Loucy (cell line): Measurements from ENCODE around the gene RPP40.

Source experiments
- H2AFZ ChIP-seq: fragments of 200-600 bp; sonication (generic); 2 replicates; pipeline ENCODE4 v1.6.0; 2016; ENCODE audit warnings: antibody characterized with exemption, mild to moderate bottlenecking, low read length, moderate library complexity
- H3F3A ChIP-seq: fragments of 200-600 bp; 2 replicates; pipeline ENCODE4 v1.6.0; 2016; ENCODE audit warnings: antibody characterized with exemption, low read depth, mild to moderate bottlenecking
- H3K27me3 ChIP-seq: fragments of 200-600 bp; sonication (generic); 2 replicates; pipeline ENCODE4 v1.6.1; 2014; ENCODE audit warnings: low read length, mild to moderate bottlenecking; ENCODE audit not compliant: insufficient read depth, poor library complexity, severe bottlenecking
- H3K36me3 ChIP-seq: fragments of 200-600 bp; sonication (generic); 2 replicates; pipeline ENCODE4 v1.6.1; 2016; ENCODE audit warnings: low read length; ENCODE audit not compliant: insufficient read depth
- H3K4me1 ChIP-seq: fragments of 200-600 bp; sonication (generic); 2 replicates; pipeline ENCODE4 v1.5.1; 2014; ENCODE audit warnings: low read length, mild to moderate bottlenecking; ENCODE audit not compliant: insufficient read depth, poor library complexity, severe bottlenecking
- H3K4me2 ChIP-seq: fragments of 200-600 bp; sonication (generic); 2 replicates; pipeline ENCODE4 v1.6.0; 2014; ENCODE audit warnings: antibody characterized with exemption, low read length, low read depth, mild to moderate bottlenecking; ENCODE audit not compliant: poor library complexity, severe bottlenecking
- H3K4me3 ChIP-seq: fragments of 200-600 bp; sonication (generic); 2 replicates; pipeline ENCODE4 v1.5.1; 2014; ENCODE audit warnings: low read length, mild to moderate bottlenecking, mixed read lengths; ENCODE audit not compliant: poor library complexity, severe bottlenecking
- H3K79me2 ChIP-seq: fragments of 200-600 bp; sonication (generic); 2 replicates; pipeline ENCODE4 v1.6.1; 2014; ENCODE audit warnings: low read length; ENCODE audit not compliant: insufficient read depth
- H3K9ac ChIP-seq: fragments of 200-600 bp; sonication (generic); 2 replicates; pipeline ENCODE4 v1.6.0; 2014; ENCODE audit warnings: mild to moderate bottlenecking, low read depth, low read length, moderate library complexity; ENCODE audit not compliant: poor library complexity, severe bottlenecking
- H3K9me2 ChIP-seq: fragments of 200-600 bp; sonication (generic); replicated peaks from 2 replicates; pipeline ENCODE4 v1.6.1; 2016; ENCODE audit warnings: low read depth, low read length, mixed read lengths
- H3K9me3 ChIP-seq: fragments of 200-600 bp; sonication (generic); 2 replicates; pipeline ENCODE4 v1.6.1; 2014; ENCODE audit warnings: mild to moderate bottlenecking, antibody characterized with exemption, low read length, low read depth; ENCODE audit not compliant: insufficient read depth
- H4K20me1 ChIP-seq: fragments of 200-600 bp; sonication (generic); 2 replicates; pipeline ENCODE4 v1.6.0; 2014; ENCODE audit warnings: antibody characterized with exemption, low read length, mild to moderate bottlenecking; ENCODE audit not compliant: insufficient read depth, poor library complexity, severe bottlenecking
- EZH2phosphoT487 ChIP-seq: fragments of 200-600 bp; IDR thresholded peaks from 2 replicates; pipeline ENCODE4 v1.6.1; 2018; ENCODE audit warnings: antibody characterized with exemption, mild to moderate bottlenecking, moderate library complexity, borderline replicate concordance
- TF ChIP-seq, protein P1 (sequence below): fragments of 200-600 bp; sonication (generic); conservative IDR thresholded peaks from 2 replicates; pipeline ENCODE4 v1.5.1; 2014; ENCODE audit warnings: mild to moderate bottlenecking, antibody characterized with exemption, low read length

Gene RPP40

DNA sequence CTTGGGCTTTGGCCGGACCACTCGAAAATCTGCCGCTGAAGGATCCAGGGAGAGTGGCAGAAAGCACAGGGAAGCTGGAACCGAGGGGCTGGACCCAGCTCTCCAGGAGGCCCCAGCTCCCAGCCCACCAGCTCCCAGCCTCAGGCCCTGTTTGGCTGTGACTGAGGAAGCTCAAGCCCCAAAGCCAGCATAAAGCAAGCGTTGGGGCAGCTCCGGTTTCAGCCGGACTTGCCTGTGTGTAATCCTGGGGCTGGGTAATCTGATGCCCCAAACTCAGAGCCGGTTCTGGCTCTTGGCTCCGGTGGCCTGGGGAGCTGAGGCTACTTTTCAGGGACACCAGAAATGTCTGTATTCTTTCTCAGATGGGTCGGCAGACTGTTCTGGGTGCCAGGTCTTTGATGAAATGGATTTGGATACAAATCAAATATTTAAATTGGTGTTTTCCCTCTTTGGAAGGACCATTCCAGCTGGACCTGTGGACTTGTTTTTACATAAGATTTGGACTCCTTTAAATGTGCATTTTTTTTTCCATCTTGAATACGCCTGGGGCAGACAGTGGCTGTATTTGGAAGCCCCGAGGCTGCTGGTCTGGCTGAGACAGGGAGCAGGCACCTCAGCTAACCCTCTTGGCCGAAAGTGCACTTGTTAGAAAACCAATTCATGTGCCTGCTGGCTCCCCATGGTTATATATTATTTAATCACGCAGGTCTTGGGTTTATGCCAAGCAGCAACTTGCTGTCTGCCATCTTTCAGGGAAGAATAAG, 29.7 kb downstream of the RPP40 start:
- Histone ChIP-seq H3K36me3 (no peaks in the 10 kb centered on the region), H3K9me2 (no peaks in the 10 kb centered on the region), H3K27me3 (no peaks in the 10 kb centered on the region), H3K4me2 (no peak overlapping the region), H3F3A (no peaks in the 10 kb centered on the region), H3K4me1 (no peaks in the 10 kb centered on the region), H3K4me3 (no peak overlapping the region), H3K79me2 (no peaks in the 10 kb centered on the region), H3K9me3 (no peaks in the 10 kb centered on the region), H2AFZ (no peak overlapping the region), H3K9ac (no peak overlapping the region), H4K20me1 (no peaks in the 10 kb centered on the region)
- no peak for TF ChIP-seq EZH2phosphoT487
- TF ChIP-seq, protein P1, sequence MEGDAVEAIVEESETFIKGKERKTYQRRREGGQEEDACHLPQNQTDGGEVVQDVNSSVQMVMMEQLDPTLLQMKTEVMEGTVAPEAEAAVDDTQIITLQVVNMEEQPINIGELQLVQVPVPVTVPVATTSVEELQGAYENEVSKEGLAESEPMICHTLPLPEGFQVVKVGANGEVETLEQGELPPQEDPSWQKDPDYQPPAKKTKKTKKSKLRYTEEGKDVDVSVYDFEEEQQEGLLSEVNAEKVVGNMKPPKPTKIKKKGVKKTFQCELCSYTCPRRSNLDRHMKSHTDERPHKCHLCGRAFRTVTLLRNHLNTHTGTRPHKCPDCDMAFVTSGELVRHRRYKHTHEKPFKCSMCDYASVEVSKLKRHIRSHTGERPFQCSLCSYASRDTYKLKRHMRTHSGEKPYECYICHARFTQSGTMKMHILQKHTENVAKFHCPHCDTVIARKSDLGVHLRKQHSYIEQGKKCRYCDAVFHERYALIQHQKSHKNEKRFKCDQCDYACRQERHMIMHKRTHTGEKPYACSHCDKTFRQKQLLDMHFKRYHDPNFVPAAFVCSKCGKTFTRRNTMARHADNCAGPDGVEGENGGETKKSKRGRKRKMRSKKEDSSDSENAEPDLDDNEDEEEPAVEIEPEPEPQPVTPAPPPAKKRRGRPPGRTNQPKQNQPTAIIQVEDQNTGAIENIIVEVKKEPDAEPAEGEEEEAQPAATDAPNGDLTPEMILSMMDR = no peak

- Histone ChIP-seq H3K27me3 (no peaks in the 10 kb centered on the region), H3K79me2 (no peaks in the 10 kb centered on the region), H3K36me3 (no peaks in the 10 kb centered on the region), H4K20me1 (no peaks in the 10 kb centered on the region), H3K4me3 (no peak overlapping the region), H3K9me2 (no peaks in the 10 kb centered on the region), H3K9me3 (no peaks in the 10 kb centered on the region), H3K4me1 (no peaks in the 10 kb centered on the region), H3K9ac (no peak overlapping the region), H3K4me2 (no peak overlapping the region), H3F3A (no peaks in the 10 kb centered on the region), H2AFZ (no peak overlapping the region)
- TF ChIP-seq EZH2phosphoT487 = no peak
- TF ChIP-seq, protein P1 = no peak
Observed at GRCh38 chr6:4973415-4973814, 30.4 kb downstream of the RPP40 start.

- no peaks in the 10 kb centered on the region for H3K9me2 ChIP-seq
- H2AFZ ChIP-seq = no peak overlapping the region
- H3K36me3 ChIP-seq = no peaks in the 10 kb centered on the region
- H3K79me2 ChIP-seq = no peaks in the 10 kb centered on the region
- no peaks in the 10 kb centered on the region for H4K20me1 ChIP-seq
- no peaks in the 10 kb centered on the region for H3F3A ChIP-seq
- H3K4me2 ChIP-seq = no peak overlapping the region
- H3K27me3 ChIP-seq = no peaks in the 10 kb centered on the region
- no peak overlapping the region for H3K4me3 ChIP-seq
- H3K9me3 ChIP-seq = no peaks in the 10 kb centered on the region
- no peak overlapping the region for H3K9ac ChIP-seq
- H3K4me1 ChIP-seq = no peaks in the 10 kb centered on the region
- no peak for TF ChIP-seq EZH2phosphoT487
- TF ChIP-seq, protein P1 = no peak
Observed at GRCh38 chr6:4972438-4972837, 31.4 kb downstream of the RPP40 start.
